Heart right ventricle (tissue), 16 donors: ENCODE results near the gene EXOSC3. TPM values are rescaled to one million over a fixed set of nuclear protein-coding genes. Genes with fewer than 3 reads are reported as not detected.

ENCODE experiments used
- ATAC-seq, 8 donors: fragments of 200-7000 bp; cut with Tn5 transposase; one replicate each; pipeline ENCODE4 v1.9.1; 2020; ENCODE audit warnings: mild to moderate bottlenecking in 8 of 8, moderate library complexity in 8 of 8, moderate number of reproducible peaks in 1 of 8
- DNase-seq, 2 donors: peaks; one replicate each; pipeline ENCODE4 v3.0.0-alpha.2; 2020
- H3K27ac ChIP-seq, 10 donors: fragments of 200-600 bp; sonication (generic) in 2 of 10; one replicate each; pipeline versions ENCODE4 v1.5.0 to v1.8.0; 2020 to 2022; ENCODE audit warnings: mild to moderate bottlenecking in 3 of 10
- H3K27me3 ChIP-seq, 7 donors: fragments of 200-600 bp; one replicate each; pipeline ENCODE4 v1.8.0; 2021 to 2022; ENCODE audit warnings: mild to moderate bottlenecking in 2 of 7
- H3K36me3 ChIP-seq, 9 donors: fragments of 200-600 bp; sonication (generic) in 1 of 9; one replicate each; pipeline versions ENCODE4 v1.5.0 to v1.8.0; 2020 to 2022; ENCODE audit warnings: mild to moderate bottlenecking in 2 of 9
- H3K4me1 ChIP-seq, 9 donors: fragments of 200-600 bp; sonication (generic) in 1 of 9; one replicate each; pipeline versions ENCODE4 v1.5.0 to v1.8.0; 2020 to 2022; ENCODE audit warnings: mild to moderate bottlenecking in 4 of 9
- H3K4me3 ChIP-seq, 10 donors: fragments of 200-600 bp; sonication (generic) in 2 of 10; one replicate each; pipeline versions ENCODE4 v1.5.0 to v1.8.0; 2020 to 2022; ENCODE audit warnings: mild to moderate bottlenecking in 7 of 10, moderate library complexity in 2 of 10
- H3K9me3 ChIP-seq, 11 donors: fragments of 200-600 bp in 10 of 11; sonication (generic) in 2 of 11; one replicate each; pipeline versions ENCODE4 v1.5.0 to v1.8.0; 2013 to 2022; ENCODE audit warnings: mild to moderate bottlenecking in 2 of 11, control low read depth in 1 of 11, moderate library complexity in 1 of 11
- CTCF ChIP-seq, 9 donors: fragments of 200-600 bp; sonication (generic) in 2 of 9; IDR thresholded peaks; one replicate each; pipeline versions ENCODE4 v1.5.0 to v1.8.0; 2021 to 2022; ENCODE audit warnings: antibody characterized with exemption in 9 of 9, mild to moderate bottlenecking in 5 of 9, moderate library complexity in 1 of 9
- WGBS, 2 donors: extraction: QIAGEN DNeasy Blood & Tissue Kit; methylation state at CpG; one replicate each; pipeline ENCODE4 v1.1.7; 2013; ENCODE audit warnings: inconsistent platforms in 1 of 2; 5-methylcytosine and 5-hydroxymethylcytosine counted together
- intact Hi-C, 10 donors: fragments of 100-400 bp; cut with DNase I; formaldehyde crosslinking; loops; one replicate each; pipeline versions ENCODE4 v1.11.1 to v1.14.2; 2022
- polyA plus RNA-seq, 2 donors: library from polyadenylated mRNA; stranded (reverse); fragments of 200-250 nt; gene quantifications; one replicate each; pipeline ENCODE4 v1.2.3, GENCODE V29; 2013
- total RNA-seq, 10 donors: library from RNA; stranded (reverse); fragmentation: NEBNext Ultra II Directional in 3 of 10; extraction: Animal tissue kit (Norgen Biotek cat#: 25700) in 3 of 10; gene quantifications; one replicate each; pipeline versions ENCODE4 v1.2.1 to v1.2.4, GENCODE V29; 2021 to 2023
- donor health status: Arrhythmogenic right ventricular cardiomyopathy.
- donor health status: ischemic (EF 13 %, LVEDD 7.1; RV severe dilation, severe dysfunction).
- donor health status: healthy with polysubstance abuse.
- donor health status: DM: no; HTN: yes; CAD: no.
- donor health status: DM: no; HTN: no; CAD: no.
- donor health status: ischemic (EF 25% LVEDD 6.9; RV normal size, moderate dysfunction).
- donor health status: ischemic (EF 25% LVEDD 5.7; RV mildly dilated, moderate dysfunction).
- donor health status: healthy.
- donor health status: DM: yes; HTN: yes; CAD: no.
- donor health status: Ischemic cardiomyopathy.
- donor health status: ischemic (EF 35%, LVEDD 5.7; RV mildly dilated, moderate dysfunction).
- donor health status: nonischemic (EF 11% LVEDD 7.7; RV severe dilation, severe dysfunction).
- donor health status: DM: yes; HTN: yes; CAD: no.
- donor health status: PGD.
- donor health status: ischemic (EF 29% LVEDD 5.4; RV normal size, mild dysfunction).
- donor health status: nonischemic (EF 23%, LVEDD 6.1; RV moderate dilation, normal function).

The EXOSC3 gene
- total and polyA plus RNA-seq, 12 donors: 7.3 to 20.2 (median 12.8) TPM

GRCh38 chr9:37801959-37802711 is 17.3 kb upstream of the EXOSC3 start:
- intact Hi-C loops: loop anchor here in 4 of 10 donors (2.0 to 10.0 kb wide), 3 partner anchors 17 to 50 kb away; partner anchors contain the start of genes TRMT10B (in 3 of the 4) and EXOSC3 (in 1 of the 4)
- ATAC-seq: no peak
- H3K4me3 ChIP-seq: peak overlapping the region; percentile 78 to 99 (median 96)
- no peaks in the 10 kb centered on the region for H3K27me3 ChIP-seq
- TF ChIP-seq CTCF (IDR thresholded peaks at IDR 0.05): no peak
- 60 to 64% methylated on average over 10 of the region's 10 CpGs for WGBS, 2 donors
- no peaks in the 10 kb centered on the region for H3K36me3 ChIP-seq
- peak overlapping the region in 2 of 10 donors; percentile 94 for H3K27ac ChIP-seq
- no peaks in the 10 kb centered on the region for H3K9me3 ChIP-seq
- H3K4me1 ChIP-seq: peaks cover 8 to 47% (median 39%) of the 10 kb centered on the region in 9 donors
- no peak for DNase-seq

DNA sequence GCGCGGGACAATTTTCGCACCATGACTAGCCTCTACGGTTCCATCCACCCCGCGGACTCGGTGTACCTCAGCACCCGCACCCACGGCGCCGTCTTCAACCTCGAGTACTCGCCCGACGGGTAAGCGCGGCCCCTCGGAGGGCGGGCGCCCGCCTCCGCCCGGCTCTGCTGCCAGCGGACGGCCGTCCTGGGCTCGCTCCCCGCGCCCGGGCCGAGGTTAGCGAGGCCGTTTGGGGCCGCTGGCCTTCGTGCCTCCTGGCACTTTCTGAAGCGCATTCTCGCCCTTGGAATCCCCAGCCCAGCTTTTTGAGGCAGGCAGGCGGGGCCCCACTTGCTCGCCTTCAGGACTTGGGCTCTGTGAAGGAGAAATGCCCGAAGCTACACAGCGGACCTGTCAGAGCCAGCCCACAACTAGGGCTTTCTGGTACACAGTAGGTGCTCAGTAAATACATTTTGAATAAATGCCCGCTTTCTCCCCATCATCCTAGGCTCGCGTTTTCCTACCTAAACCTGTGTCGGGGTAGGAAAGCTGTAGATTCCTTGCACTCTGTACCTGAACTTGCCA is 16.5 kb upstream of the EXOSC3 start:
- Histone ChIP-seq H3K9me3 (no peaks in the 10 kb centered on the region), H3K4me3 (peak overlapping the region; percentile 78 to 99 (median 96)), H3K36me3 (no peaks in the 10 kb centered on the region), H3K27me3 (no peaks in the 10 kb centered on the region), H3K4me1 (peaks cover 8 to 41% (median 37%) of the 10 kb centered on the region in 9 donors), H3K27ac (peak overlapping the region; percentile 18 to 94 (median 88))
- 1% methylated on average over 42 to 45 of the region's 45 CpGs for WGBS, 2 donors
- no peak for TF ChIP-seq CTCF (IDR thresholded peaks at IDR 0.05)
- DNase-seq: peak in 1 of 2 donors; percentile 24
- ATAC-seq: peak in 7 of 8 donors; percentile 16 to 63 (median 35)
- intact Hi-C loops: loop anchor here in 4 of 10 donors (2.0 to 10.0 kb wide), 3 partner anchors 17 to 49 kb away; partner anchors contain the start of genes TRMT10B (in 3 of the 4) and EXOSC3 (in 1 of the 4)

DNA sequence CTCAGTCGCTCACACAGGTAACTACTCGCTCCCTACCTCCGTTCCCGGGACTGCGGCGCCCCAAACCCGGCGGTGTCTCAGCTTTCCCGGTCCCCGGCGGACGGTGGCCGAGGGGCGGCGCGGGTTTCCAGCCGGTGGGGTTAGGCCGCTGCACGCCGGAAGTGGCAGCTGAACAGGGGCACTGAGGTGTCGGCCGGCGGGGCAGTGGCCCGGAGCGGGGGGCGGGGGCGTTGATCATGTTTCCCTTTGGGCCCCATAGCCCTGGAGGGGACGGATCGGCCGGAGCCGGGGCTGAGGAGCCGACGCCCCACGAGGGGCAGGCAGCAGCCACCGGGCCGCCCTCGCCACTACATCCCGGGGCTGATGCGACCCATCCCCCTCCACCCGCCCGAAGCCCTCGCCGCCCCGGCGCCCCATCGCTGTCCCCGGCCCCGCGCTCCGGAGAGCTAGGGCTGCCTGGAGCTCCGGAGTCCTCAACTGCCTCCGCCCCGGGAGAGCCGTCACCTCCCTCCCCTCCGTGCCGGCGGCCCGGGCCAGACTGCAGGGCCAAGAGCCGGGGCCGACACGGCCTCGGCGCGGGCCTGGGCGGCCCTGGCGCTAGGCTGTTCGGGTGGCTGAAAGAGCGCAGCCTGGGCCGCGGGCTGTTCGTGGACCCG is 15.9 kb upstream of the EXOSC3 start, which contains the start of gene DCAF10:
Gene DCAF10, plus strand, starts transcription at position 167 of the 656 bp plus-strand sequence. Its CDS starts 70 bp downstream, at position 237.
- H3K9me3 ChIP-seq: no peaks in the 10 kb centered on the region
- peak; percentile 95 to 97 (median 97) for ATAC-seq
- 0 to 1% methylated on average over 64 to 72 of the region's 72 CpGs for WGBS, 2 donors
- peak within 1 kb of the TSS; percentile 18 to 94 (median 88) for H3K27ac ChIP-seq
- no peaks in the 10 kb centered on the region for H3K27me3 ChIP-seq
- no peak for TF ChIP-seq CTCF (IDR thresholded peaks at IDR 0.05)
- peak within 1 kb of the TSS; percentile 78 to 99 (median 96) for H3K4me3 ChIP-seq
- DNase-seq: peak; percentile 87 to 88
- H3K4me1 ChIP-seq: peaks cover 8 to 39% (median 35%) of the 10 kb centered on the region in 9 donors
- H3K36me3 ChIP-seq: no peaks in the 10 kb centered on the region
- intact Hi-C loops: loop anchor here in 4 of 10 donors (1.0 to 10.0 kb wide), 4 partner anchors 15 to 48 kb away; partner anchors contain the start of genes EXOSC3 (in 3 of the 4) and TRMT10B (in 3 of the 4)

- H3K9me3 ChIP-seq: no peaks in the 10 kb centered on the region
- H3K4me1 ChIP-seq: peaks cover 8 to 36% (median 34%) of the 10 kb centered on the region in 9 donors
- H3K4me3 ChIP-seq: no peak overlapping the region
- TF ChIP-seq CTCF (IDR thresholded peaks at IDR 0.05): no peak
- intact Hi-C loops: loop anchor here in 2 of 10 donors (10.0 kb wide), 2 partner anchors 64 to 214 kb away; no protein-coding TSS in a partner anchor
- ATAC-seq (no peak), DNase-seq (no peak)
- no peaks in the 10 kb centered on the region for H3K36me3 ChIP-seq
- H3K27ac ChIP-seq: no peak overlapping the region
- 83 to 89% methylated on average over 1 of the region's 1 CpG for WGBS, 2 donors
- no peaks in the 10 kb centered on the region for H3K27me3 ChIP-seq
These were observed 13.8 kb upstream of the EXOSC3 start for GRCh38 chr9:37798677-37799076.
